ENCODE data around the gene PCDHB9.

The PCDHB9 gene

GRCh38 chr5:141236516-141237313, 49.8 kb downstream of the PCDHB9 start:
- DNase-seq (ENCODE audit: low read depth) = no peak

All from HS-27A (cell line).